Lower leg skin (tissue), 3 donors: ENCODE data around the gene TRMT13.

Experiments used
- POLR2A ChIP-seq, 2 donors: fragments of 450-650 bp; IDR thresholded peaks; one replicate each; pipeline ENCODE4 v1.6.1; 2016 to 2017; ENCODE audit warnings: antibody characterized with exemption in 2 of 2, mild to moderate bottlenecking in 1 of 2, moderate library complexity in 1 of 2
- TF ChIP-seq, protein P1 (sequence below), 3 donors: fragments of 450-650 bp; IDR thresholded peaks; one replicate each; pipeline ENCODE4 v1.5.1; 2016; ENCODE audit warnings: antibody characterized with exemption in 3 of 3, mild to moderate bottlenecking in 3 of 3, moderate library complexity in 2 of 3

DNA sequence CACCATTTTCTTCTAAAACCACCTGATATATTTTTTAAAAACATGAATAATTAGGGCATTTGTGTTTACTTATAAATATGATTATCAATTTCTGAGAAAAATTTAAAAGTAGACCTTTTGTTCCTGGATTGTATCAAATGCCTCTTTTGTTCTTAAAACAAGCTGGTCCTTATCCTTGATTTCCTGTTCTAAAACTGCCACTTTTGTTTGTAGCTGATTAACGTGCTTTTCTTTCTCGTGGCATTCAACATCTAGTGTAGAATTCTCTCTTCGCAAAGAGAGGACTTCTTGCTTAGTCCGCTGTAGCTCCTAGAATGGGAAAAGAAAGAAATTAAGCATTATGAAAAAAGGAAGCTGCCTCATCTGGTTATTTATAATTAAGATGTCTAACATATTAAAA is 25.3 kb upstream of the TRMT13 start:
- TF ChIP-seq, protein P1, sequence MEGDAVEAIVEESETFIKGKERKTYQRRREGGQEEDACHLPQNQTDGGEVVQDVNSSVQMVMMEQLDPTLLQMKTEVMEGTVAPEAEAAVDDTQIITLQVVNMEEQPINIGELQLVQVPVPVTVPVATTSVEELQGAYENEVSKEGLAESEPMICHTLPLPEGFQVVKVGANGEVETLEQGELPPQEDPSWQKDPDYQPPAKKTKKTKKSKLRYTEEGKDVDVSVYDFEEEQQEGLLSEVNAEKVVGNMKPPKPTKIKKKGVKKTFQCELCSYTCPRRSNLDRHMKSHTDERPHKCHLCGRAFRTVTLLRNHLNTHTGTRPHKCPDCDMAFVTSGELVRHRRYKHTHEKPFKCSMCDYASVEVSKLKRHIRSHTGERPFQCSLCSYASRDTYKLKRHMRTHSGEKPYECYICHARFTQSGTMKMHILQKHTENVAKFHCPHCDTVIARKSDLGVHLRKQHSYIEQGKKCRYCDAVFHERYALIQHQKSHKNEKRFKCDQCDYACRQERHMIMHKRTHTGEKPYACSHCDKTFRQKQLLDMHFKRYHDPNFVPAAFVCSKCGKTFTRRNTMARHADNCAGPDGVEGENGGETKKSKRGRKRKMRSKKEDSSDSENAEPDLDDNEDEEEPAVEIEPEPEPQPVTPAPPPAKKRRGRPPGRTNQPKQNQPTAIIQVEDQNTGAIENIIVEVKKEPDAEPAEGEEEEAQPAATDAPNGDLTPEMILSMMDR (IDR thresholded peaks at IDR 0.05), result no peak
- no peak for TF ChIP-seq POLR2A (IDR thresholded peaks at IDR 0.05)
